Activated CD8-positive, alpha-beta memory T cell treated with anti-CD3 and anti-CD28 coated beads for 36 hours (primary cell): ENCODE results near the gene LMF2. TPM values are rescaled to one million over a fixed set of nuclear protein-coding genes. Genes with fewer than 3 reads are reported as not detected.

Source experiments
- CTCF ChIA-PET: fragments of 350-600 bp; sonication (Branson Sonifier 250); formaldehyde crosslinking; loops from one replicate; lab custom pipeline; 2021; ENCODE audit warnings: antibody characterized with exemption; lab: Charles Lee
- POLR2A ChIA-PET: fragments of 350-600 bp; sonication (Branson Sonifier 250); formaldehyde crosslinking; loops from one replicate; lab custom pipeline; 2021; ENCODE audit warnings: antibody characterized with exemption; lab: Charles Lee
- total RNA-seq, 2 experiments: library from RNA; stranded (reverse); gene quantifications; one replicate each; pipeline ENCODE4 v1.2.3, GENCODE V29; 2021

LMF2 gene
- total RNA-seq, 2 experiments from 2014 or later, result 78.2 to 78.4 TPM

DNA sequence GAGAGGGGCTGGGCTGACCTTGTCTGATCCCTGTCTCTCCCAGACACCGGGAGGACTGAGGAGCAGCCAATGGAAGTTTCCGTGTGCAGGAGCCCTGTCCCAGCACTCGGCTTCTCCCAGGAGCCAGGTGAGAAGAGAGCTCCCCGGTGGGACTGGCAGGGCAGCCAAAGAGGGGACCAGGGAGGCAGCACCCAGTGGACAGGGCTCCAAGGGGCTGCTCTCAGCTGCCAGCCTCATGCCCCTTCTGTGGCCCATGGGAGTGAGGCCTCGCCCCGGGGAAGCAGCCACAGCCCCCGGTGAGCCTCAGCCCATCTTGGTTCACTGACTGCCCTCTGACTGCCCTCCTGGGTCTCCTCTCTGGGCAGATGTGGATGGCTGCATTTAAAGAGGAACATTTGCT is 11.1 kb upstream of the LMF2 start:
- POLR2A ChIA-PET, result no interaction called here
- CTCF ChIA-PET, result no interaction called here

DNA sequence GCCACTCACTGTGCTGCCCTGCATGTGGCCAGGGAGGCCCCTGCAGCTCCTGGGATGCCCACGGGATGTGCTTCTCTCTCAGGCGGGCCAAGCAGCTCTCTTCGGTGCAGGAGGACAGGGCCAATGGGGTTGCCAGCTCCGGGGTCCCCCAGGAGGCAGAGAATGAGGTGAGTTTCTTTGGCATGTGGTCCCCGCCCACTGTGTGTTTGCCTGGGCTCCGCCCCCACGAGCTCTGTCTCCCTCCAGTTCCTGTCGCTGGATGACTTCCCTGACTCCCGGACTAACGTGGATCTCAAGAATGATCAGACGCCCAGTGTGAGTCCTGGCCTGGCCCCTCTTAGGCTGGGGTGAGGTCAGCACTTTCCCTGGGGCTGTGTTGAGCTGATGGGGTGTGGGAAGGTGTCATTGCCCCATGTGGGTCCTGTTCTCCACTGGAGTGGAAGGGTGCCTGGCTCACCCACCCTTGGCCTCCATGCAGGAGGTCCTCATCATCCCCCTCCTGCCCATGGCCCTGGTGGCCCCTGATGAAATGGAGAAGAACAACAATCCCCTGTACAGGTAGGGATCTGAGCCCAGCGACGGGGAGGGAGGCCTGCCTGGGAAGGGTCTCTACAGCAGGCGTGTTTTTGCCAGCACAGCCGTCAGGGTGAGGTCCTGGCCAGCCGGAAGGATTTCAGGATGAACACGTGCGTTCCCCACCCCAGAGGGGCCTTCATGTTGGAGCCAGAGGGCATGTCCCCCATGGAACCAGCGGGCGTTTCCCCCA is 10.2 kb upstream of the LMF2 start:
- ChIA-PET POLR2A (no interaction called here), CTCF (no interaction called here)

DNA sequence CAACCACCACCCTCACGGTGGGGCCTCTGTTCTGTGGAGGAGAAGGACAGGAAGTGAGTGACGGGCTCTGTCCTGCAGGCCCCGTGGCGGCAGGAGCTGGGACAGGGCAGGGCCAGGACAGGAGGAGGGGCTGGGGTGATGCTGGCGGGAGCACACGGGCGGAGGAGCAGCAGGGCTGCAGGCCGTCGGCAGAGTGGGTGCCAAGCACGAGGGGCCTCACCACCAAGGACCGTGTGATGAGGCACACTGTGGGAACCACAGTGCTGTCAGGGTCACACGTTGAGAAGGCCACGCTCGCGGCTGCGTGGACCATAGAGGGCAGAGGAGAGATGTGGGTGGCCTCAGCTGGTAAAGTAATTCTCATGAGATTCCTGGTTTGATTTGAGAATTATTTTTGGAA is 9.4 kb upstream of the LMF2 start:
- POLR2A ChIA-PET, result no interaction called here

DNA sequence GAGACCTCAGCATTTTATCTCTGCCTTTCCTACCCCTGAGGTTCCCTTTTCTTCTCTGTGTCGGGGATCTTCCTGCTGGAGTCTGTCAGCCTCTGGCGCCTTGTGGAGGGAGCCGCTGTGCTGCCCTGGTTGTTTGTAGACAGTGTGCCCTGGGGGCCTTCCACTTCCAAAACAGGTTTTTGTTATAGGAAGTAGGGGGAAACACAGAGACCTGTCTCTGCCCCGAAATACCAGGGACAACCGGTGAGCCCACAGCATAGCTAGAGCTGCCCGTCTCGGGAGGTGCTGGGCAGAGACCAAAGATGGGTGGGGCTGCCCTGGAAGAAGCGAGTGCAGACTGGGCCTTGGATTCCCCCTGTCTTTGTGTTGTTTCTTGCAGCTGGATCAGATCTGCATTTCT is 8.6 kb upstream of the LMF2 start:
- ChIA-PET POLR2A (interaction anchor here (1.1 kb wide), 1 partner anchor 10 kb away, joined by 3 read pairs; the partner anchor contains the start of gene SCO2), CTCF (interaction anchor here (0.9 to 1.3 kb wide), 2 partner anchors 18 to 47 kb away, joined by 3 to 6 read pairs; partner anchors contain the start of gene SYCE3)

More for the DNA sequence above, 9.4 kb upstream of the LMF2 start:
- CTCF ChIA-PET, result interaction anchor here (0.7 to 0.9 kb wide), 2 partner anchors 19 to 103 kb away, joined by 3 to 4 read pairs; no protein-coding TSS in a partner anchor

DNA sequence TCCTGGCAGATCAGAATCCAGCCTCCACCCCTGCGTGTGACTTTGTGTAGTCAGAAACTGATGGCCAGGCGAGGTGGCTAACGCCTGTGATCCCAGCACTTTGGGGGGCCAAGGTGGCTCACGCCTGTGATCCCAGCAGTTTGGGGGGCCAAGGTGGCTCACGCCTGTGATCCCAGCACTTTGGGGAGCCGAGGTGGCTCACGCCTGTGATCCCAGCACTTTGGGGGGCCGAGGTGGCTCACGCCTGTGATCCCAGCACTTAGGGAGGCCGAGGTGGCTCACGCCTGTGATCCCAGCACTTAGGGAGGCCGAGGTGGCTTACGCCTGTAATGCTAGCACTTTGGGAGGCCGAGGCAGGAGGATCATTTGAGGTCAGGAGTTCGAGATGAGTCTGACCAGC is 5.7 kb upstream of the LMF2 start:
- POLR2A ChIA-PET, result interaction anchor here (0.8 kb wide), 1 partner anchor 40 kb away, joined by 4 read pairs; no protein-coding TSS in a partner anchor
- CTCF ChIA-PET, result interaction anchor here (0.6 kb wide), 1 partner anchor 12 kb away, joined by 3 read pairs; the partner anchor contains the start of gene SCO2

DNA sequence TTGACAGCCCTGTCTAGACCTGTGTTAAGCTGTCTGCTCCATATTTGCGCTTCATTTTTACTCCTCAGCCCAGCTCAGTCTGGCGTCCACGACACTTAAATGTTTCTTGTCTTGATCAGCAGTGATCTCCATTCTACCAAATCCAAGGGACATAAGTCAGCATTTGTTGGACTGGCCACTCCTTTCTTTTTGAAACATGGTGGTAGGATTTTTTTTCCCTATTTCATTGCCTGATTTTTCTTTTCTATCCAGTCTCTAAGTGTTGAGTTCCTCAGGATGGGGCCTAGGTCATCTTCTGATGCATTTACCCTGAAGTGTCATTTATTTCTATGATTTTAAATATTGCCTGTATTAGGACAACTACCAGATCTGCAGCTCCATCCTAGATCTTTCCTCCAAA is 1.4 kb upstream of the LMF2 start:
- CTCF ChIA-PET, result interaction anchor here (0.8 to 2.8 kb wide), 6 partner anchors 11 to 119 kb away, joined by 3 to 32 read pairs (median 4); partner anchors contain the start of genes ARSA, SCO2 and SYCE3
- POLR2A ChIA-PET, result interaction anchor here (0.6 to 4.7 kb wide), 8 partner anchors 17 to 264 kb away, joined by 3 to 69 read pairs (median 4); partner anchors contain the start of genes SCO2, TUBGCP6 and TYMP

DNA sequence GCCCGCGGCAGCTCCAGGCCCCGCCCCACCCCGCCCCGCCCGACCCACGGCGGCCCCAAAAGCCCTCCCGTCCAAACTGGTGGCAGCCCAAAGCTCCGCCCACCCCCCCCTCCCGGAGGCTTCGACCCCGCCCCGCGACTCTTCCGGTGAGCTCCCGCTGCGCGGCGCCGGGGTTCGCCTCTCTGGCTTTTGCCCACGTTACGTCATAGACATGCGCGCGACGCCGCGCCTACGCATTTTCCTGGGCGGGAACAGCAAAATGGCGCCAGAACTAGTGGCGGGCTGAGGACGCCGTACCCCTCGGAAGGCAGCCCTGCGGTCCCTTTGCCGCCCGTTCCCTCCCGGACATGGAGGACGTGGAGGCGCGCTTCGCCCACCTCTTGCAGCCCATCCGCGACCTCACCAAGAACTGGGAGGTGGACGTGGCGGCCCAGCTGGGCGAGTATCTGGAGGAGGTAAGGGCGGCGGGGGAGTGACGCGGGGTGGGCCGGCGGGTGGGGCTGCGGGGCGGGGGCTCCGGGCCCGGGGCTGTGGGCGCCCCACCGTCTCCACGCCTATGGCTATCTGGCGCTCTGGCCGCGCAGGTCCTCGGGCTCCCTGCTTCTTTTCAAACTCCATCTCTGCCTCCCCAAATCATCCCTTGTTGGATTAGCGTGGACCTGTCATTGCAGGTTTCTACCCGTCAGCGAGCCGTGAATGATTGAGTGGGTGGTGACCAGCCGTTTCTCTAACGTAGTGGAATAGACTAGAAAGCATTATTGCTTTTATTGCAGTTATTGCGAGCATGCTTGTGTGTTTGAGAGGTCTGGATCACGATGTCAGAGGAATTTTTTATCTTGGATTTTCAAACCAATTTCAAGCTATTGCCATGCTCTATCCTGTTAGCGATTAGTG is 736 bp upstream of the LMF2 start, which contains the start of gene NCAPH2:
Gene NCAPH2 (plus strand): TSS at position 234 of the 894 bp plus-strand sequence. CDS start 114 bp downstream, at position 348.
- ChIA-PET CTCF (interaction anchor here (0.6 to 2.8 kb wide), 9 partner anchors 10 to 127 kb away, joined by 3 to 32 read pairs (median 4); partner anchors contain the start of genes SCO2 and SYCE3), POLR2A (interaction anchor here (0.5 to 4.7 kb wide), 18 partner anchors 14 to 264 kb away, joined by 3 to 69 read pairs (median 3); partner anchors contain the start of genes ADM2, SCO2, SYCE3 and TUBGCP6)

DNA sequence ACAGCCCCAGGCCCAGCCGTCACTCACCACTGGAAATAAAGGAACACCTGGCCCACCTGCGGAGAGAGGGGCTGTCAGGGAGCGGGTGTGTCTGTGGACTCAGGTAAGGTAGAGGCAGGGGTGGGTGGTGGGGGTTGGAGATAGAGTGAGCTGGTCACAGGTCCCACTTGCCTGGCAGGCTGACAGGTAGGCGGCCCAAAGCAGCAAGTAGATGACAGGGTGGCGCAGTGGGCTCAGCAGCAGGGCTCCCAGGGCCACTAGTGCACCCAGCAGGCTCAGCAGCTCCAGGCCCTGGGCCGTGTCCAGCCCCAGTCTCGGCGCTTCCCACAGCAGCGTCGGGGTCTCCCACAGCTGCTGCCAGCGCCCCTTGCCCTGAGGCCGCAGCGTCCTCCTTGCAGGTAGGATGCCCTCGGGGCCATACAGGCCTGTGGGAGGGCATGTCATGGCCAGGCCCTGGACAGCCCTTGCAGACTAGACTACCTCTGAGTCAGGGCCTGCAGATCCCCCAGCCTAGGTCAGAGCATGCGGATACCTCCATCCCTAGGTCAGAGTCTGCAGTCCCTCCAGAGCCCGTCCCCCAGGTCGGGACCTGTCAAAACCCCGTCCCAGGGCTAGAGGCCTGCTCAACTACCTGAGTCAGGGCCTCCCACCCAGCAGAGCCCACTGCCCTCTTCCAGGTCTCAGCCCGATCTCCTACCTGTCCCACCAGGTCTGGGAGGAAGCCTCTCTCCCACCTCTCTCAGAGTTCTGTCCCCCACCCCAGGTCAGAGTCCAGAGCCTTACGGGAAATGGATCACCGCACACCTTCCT is 686 bp downstream of the LMF2 start:
- ChIA-PET POLR2A (interaction anchor here (2.0 to 4.7 kb wide), 2 partner anchors 19 to 114 kb away, joined by 8 to 69 read pairs; partner anchors contain the start of gene SCO2), CTCF (interaction anchor here (1.0 to 1.3 kb wide), 3 partner anchors 9 to 36 kb away, joined by 3 to 4 read pairs (median 3); no protein-coding TSS in a partner anchor)

DNA sequence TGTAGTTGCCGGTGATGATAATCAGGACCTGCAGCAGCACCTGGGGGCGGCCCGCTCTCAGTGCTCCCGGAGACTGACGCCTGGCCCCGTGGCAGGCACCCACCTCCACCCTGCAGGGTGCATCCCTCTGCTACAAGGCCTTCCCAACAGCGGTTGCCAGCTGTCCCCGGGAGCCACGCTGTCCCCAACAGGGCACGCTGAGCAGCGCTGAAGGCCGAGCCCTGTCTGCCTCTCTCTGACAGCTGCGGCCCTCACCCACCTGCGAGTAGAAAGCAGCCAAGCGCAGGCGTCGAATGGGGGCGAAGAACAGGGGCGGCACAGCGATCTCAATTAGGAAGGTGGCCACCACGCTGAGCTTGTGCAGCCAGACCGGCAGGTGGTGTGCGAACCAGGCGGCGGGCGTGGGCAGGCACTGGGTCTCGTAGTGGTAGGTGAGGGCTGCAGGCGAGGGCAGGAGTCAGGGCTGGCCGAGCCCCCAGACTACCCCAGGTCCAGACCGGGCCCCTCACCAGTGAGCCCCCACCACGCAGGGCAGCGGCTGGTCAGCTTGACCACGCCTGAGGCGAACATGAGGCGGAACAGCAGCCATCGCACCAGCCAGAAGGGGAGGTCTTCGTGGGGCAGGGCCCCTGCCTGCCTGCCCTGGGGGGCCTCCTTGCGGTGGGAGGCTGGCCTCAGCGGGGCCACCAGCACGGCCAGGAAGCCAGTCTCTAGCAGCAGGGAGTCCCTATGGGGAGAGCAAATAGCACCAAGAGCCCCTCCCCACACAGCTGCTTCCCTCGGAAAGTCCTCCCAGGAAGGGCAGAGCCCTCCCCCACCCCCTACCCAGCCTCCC is 1.5 kb downstream of the LMF2 start:
- POLR2A ChIA-PET, result interaction anchor here (0.6 to 4.7 kb wide), 2 partner anchors 15 to 20 kb away, joined by 3 to 69 read pairs; partner anchors contain the start of gene SCO2
- CTCF ChIA-PET, result interaction anchor here (1.0 to 1.3 kb wide), 2 partner anchors 8 to 16 kb away, joined by 3 to 4 read pairs; no protein-coding TSS in a partner anchor

DNA sequence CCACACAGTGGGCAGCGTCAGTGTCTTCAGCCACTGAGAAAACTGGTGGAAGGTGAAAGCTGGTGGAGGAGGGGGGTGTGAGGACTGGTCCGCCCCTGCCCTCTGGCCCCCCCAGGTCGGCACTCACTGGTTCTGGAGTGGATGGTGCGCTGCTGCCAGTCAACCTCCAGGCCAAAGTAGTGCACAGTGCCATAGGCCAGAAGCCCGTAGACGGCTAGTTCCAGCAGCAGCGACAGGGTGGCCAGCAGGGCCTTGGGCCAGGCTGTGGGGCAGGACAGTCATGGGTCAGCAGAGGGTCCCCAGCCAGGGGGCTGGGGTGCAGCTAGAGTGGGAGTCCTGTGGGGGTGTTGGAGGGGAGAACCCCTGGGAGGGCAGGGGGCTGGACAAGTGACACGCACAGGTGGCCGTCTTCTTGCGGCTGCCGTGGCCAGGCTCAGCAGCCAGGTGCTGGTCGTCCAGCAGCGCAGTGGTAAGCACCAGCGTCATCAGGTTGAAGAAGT is 2.2 kb downstream of the LMF2 start:
- CTCF ChIA-PET, result interaction anchor here (0.8 kb wide), 1 partner anchor 164 kb away, joined by 3 read pairs; no protein-coding TSS in a partner anchor
- POLR2A ChIA-PET, result interaction anchor here (0.6 kb wide), 1 partner anchor 14 kb away, joined by 3 read pairs; no protein-coding TSS in a partner anchor

DNA sequence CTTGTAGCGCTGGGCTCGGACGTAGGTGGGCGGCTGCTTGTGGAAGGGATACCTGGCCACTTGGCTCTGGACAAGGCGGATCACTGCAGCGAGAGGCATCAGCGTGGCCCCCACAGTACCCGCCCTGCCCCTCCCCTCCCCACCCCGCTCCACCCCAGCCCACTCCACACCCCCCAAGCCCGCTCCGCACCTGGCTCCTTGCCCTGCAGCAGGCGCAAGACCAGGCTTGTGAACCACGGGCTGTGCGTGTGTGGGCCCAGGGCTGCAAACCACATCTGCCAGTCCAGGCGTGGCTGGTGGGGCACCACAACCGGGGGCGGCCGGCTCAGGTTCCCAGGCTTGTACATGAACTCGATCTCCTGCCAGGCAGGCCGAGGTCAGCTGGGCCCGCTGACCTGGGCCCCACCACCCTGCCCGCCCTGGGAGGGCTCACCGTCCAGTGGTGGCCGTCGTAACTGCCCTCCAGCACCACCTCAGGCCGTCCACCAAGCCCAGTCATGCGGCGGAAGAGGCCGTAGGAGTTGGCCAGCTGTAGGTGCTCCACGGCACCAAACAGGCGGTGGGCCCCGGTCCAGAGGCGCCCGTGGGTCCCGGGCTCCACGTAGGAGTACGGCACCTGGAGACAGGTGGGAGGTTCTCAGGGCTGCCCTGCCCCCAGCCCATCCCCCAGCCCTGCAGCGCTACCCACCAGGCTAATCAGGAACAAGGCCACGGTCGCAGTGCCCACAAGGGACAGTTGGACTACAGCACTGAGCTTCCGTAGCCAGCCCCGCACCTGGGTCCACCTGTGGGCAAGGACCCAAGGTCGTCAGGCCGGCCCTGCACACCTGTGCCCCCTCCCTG is 2.9 kb downstream of the LMF2 start:
- ChIA-PET CTCF (interaction anchor here (0.8 kb wide), 1 partner anchor 163 kb away, joined by 3 read pairs; no protein-coding TSS in a partner anchor), POLR2A (no interaction called here)

DNA sequence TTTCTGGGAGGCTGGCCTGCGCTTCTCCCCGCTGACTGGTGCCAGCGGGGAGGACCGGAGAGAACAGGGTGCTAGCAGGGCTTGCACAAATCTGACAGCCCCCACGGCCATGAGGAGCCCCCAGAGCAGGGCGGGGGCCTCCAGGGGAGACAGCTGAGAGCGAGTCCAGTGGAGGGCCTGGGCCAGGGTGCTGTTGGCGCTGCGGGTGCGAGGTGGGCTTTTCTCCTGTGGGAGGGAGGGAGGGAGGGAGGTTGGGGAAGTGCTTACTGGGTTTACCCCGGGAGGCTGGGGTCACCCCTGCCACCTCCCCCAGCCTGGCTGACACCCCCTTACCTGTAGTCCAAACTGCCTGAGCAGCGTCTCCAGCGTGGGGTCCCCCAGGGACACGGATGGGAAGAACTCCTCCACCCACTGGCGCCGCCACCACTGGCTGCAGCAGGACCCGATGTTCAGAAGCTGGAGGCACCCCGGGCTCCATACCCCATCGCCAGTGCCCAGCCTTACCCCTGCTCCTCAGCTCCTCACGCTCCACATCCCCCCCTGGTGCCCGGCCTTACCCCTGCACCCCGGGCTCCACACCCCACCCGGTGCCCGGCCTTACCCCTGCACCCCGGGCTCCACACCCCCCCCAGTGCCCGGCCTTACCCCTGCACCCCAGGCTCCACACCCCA is 3.9 kb downstream of the LMF2 start:
- CTCF ChIA-PET, result no interaction called here
- POLR2A ChIA-PET, result no interaction called here

DNA sequence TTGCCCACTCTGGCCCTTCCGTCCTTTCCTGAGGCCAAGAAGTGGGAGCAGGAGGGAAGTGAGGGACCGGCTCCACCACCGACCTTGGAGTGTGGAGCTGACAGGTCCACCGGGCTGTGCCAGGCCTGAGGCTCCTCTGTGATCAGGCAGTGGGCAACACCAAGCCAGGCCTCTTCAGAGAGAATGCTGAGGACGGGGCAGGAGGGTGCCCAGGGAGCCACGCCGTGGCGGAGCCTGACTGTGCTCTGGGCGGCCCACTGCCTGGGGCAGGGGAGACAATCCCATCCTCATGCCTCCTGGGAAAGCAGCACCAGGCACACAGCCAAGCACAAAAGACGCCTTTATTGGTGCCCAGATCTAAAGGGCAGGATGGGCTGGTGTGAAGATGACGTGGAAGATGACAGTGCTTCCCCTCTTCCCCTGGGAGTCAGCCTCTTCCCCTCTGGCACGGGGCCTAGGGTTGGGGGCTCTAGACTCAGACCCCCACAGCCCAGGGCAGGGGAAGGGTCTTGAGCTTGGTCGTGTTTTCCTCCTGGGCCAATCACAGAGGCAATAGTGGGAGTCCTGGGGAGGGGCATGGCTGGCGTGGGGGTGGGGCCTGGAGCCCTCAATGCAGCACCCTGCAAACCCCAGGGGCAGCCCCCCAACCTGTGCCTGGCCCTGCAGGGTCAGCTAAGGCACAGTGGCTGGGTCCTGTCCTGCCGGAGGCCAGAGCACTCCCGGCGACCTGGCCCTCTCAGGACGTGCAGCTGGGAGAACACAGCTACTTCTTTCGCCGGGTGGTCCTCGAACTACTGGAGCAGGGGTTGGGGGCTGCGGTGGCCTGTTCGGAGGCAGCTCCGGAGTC is 4.7 kb downstream of the LMF2 start:
- ChIA-PET POLR2A (no interaction called here), CTCF (no interaction called here)

DNA sequence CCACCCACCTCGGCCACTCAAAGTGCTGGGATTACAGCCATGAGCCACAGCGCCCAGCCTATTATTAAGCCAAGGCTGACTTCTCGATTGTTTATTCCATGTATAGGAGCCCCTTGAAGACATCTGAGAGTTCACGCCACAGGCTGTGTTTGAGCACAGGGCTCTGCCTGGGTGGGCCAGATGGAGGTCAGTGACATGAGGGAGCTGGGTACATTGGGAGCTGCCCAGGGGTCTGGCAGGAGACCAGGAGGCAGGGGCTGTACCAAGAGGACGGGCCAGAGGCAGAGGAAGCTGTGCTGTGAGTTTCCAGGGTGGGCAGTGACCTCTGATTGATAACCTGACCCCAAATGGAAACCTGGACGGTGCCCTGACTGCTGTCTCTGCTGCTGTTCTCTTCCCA is 5.4 kb downstream of the LMF2 start:
- POLR2A ChIA-PET, result no interaction called here
- CTCF ChIA-PET, result interaction anchor here (1.0 kb wide), 1 partner anchor 23 kb away, joined by 3 read pairs; the partner anchor contains the start of gene SCO2
